IMR-90 (cell line): ENCODE data around the gene SLC1A7. TPM values are rescaled to one million over a fixed set of nuclear protein-coding genes. Genes with fewer than 3 reads are reported as not detected.

ENCODE experiments used
- ATAC-seq: fragments of 200-7000 bp; cut with Tn5 transposase; 2 replicates; pipeline ENCODE4 v1.9.1; 2020; ENCODE audit warnings: low read depth, mild to moderate bottlenecking, moderate library complexity
- BruUV-seq: library from RNA; stranded (reverse); fragments of 400-500 nt; replicated peaks from 2 replicates; lab custom pipeline; 2021; lab: Mats Ljungman, UMichigan
- CTCF ChIA-PET: fragments of 300-600 bp; formaldehyde crosslinking; extraction: SDS; loops from one replicate; lab custom pipeline; 2021; ENCODE audit warnings: antibody characterized with exemption; lab: Yijun Ruan, JAX
- POLR2A ChIA-PET: fragments of 300-600 bp; sonication (Branson Sonifier 250); formaldehyde crosslinking; loops from one replicate; lab custom pipeline; 2022; ENCODE audit warnings: antibody characterized with exemption; ENCODE audit not compliant: unreplicated experiment; lab: Charles Lee
- DNase-seq: peaks from one replicate; pipeline ENCODE4 v3.0.0; 2013
- H2AFZ ChIP-seq: replicated peaks from 2 replicates; pipeline ENCODE3; 2013; ENCODE audit warnings: low read length, mild to moderate bottlenecking; ENCODE audit not compliant: poor library complexity
- H2AK5ac ChIP-seq: 2 replicates; pipeline ENCODE4 v1.6.1; 2013; ENCODE audit warnings: low read depth, low read length, inconsistent platforms
- H2AK9ac ChIP-seq: replicated peaks from 2 replicates; pipeline ENCODE3; 2013; ENCODE audit warnings: mild to moderate bottlenecking, low read depth, low read length, moderate library complexity; ENCODE audit not compliant: poor library complexity
- H2BK120ac ChIP-seq: 2 replicates; pipeline ENCODE4 v1.6.1; 2013; ENCODE audit warnings: low read depth, low read length, inconsistent platforms
- H2BK15ac ChIP-seq: 3 replicates; pipeline ENCODE4 v1.6.1; 2013; ENCODE audit warnings: low read depth, low read length, inconsistent platforms
- H2BK20ac ChIP-seq: 2 replicates; pipeline ENCODE4 v1.6.1; 2013; ENCODE audit warnings: low read depth, mild to moderate bottlenecking, inconsistent platforms, low read length, moderate library complexity
- H2BK5ac ChIP-seq: 2 replicates; pipeline ENCODE4 v1.6.1; 2013; ENCODE audit warnings: mild to moderate bottlenecking, low read depth, low read length, inconsistent platforms; ENCODE audit not compliant: poor library complexity, severe bottlenecking
- H3K14ac ChIP-seq: replicated peaks from 2 replicates; pipeline ENCODE4 v1.6.1; 2013; ENCODE audit warnings: low read depth, low read length, inconsistent platforms
- H3K18ac ChIP-seq: 2 replicates; pipeline ENCODE4 v1.6.1; 2013; ENCODE audit warnings: low read depth, low read length, control low read depth
- H3K23ac ChIP-seq: 2 replicates; pipeline ENCODE4 v1.6.1; 2013; ENCODE audit warnings: low read depth, low read length, inconsistent platforms
- H3K27ac ChIP-seq: 2 replicates; pipeline ENCODE4 v1.5.1; 2013; ENCODE audit warnings: mild to moderate bottlenecking, control low read depth, low read length; ENCODE audit not compliant: insufficient read depth
- H3K27me3 ChIP-seq: 2 replicates; pipeline ENCODE4 v1.6.1; 2013; ENCODE audit warnings: low read length; ENCODE audit not compliant: control insufficient read depth, insufficient read depth
- H3K36me3 ChIP-seq: 2 replicates; pipeline ENCODE4 v1.6.1; 2013; ENCODE audit warnings: low read length, mixed read lengths; ENCODE audit not compliant: control insufficient read depth, insufficient read depth
- H3K4ac ChIP-seq: 2 replicates; pipeline ENCODE4 v1.6.1; 2013; ENCODE audit warnings: low read depth, low read length, inconsistent platforms
- H3K4me1 ChIP-seq: 2 replicates; pipeline ENCODE4 v1.6.1; 2013; ENCODE audit warnings: low read length, mixed read lengths; ENCODE audit not compliant: control insufficient read depth, insufficient read depth
- H3K4me2 ChIP-seq: 2 replicates; pipeline ENCODE4 v1.6.1; 2013; ENCODE audit warnings: low read depth, mild to moderate bottlenecking, control low read depth, low read length, moderate library complexity
- H3K4me3 ChIP-seq: 2 replicates; pipeline ENCODE4 v1.5.1; 2013; ENCODE audit warnings: low read depth, mild to moderate bottlenecking, control low read depth, low read length, moderate library complexity; ENCODE audit not compliant: insufficient read depth
- H3K56ac ChIP-seq: 2 replicates; pipeline ENCODE4 v1.6.1; 2013; ENCODE audit warnings: low read length, inconsistent platforms; ENCODE audit not compliant: insufficient read depth; ENCODE audit errors: extremely low read depth
- H3K79me1 ChIP-seq, 2 experiments: 2 replicates each; pipeline ENCODE4 v1.6.1; 2013; ENCODE audit warnings: low read length in 2 of 2, inconsistent platforms in 1 of 2, low read depth in 1 of 2
- H3K9ac ChIP-seq: 2 replicates; pipeline ENCODE4 v1.6.1; 2013; ENCODE audit warnings: low read depth, low read length, control low read depth
- H3K9me1 ChIP-seq: 2 replicates; pipeline ENCODE4 v1.6.1; 2013; ENCODE audit warnings: low read length, inconsistent platforms; ENCODE audit not compliant: insufficient read depth
- H3K9me3 ChIP-seq: 2 replicates; pipeline ENCODE4 v1.6.1; 2013; ENCODE audit warnings: low read length; ENCODE audit not compliant: control insufficient read depth, insufficient read depth
- H4K20me1 ChIP-seq: 2 replicates; pipeline ENCODE4 v1.6.1; 2013; ENCODE audit warnings: low read length, inconsistent platforms; ENCODE audit not compliant: insufficient read depth
- H4K5ac ChIP-seq: 2 replicates; pipeline ENCODE4 v1.6.1; 2013; ENCODE audit warnings: mild to moderate bottlenecking, low read depth, low read length, control low read depth
- H4K8ac ChIP-seq, 2 experiments: 2 replicates each; pipeline ENCODE4 v1.6.1; 2013; ENCODE audit warnings: low read depth in 2 of 2, low read length in 2 of 2, control low read depth in 1 of 2, inconsistent platforms in 1 of 2
- H4K91ac ChIP-seq: 2 replicates; pipeline ENCODE4 v1.6.1; 2013; ENCODE audit warnings: low read depth, low read length, inconsistent platforms; ENCODE audit not compliant: insufficient read depth
- BHLHE40 ChIP-seq: fragments of 150-350 bp; IDR thresholded peaks from 2 replicates; pipeline ENCODE4 v1.6.1; 2016; ENCODE audit warnings: mild to moderate bottlenecking, low read depth, low read length
- ELK1 ChIP-seq: fragments of 150-350 bp; IDR thresholded peaks from 2 replicates; pipeline ENCODE4 v1.6.1; 2016; ENCODE audit warnings: low read depth, mild to moderate bottlenecking, low read length, moderate library complexity, borderline replicate concordance
- MAFK ChIP-seq: IDR thresholded peaks from 2 replicates; pipeline ENCODE4 v1.6.1; 2012; ENCODE audit warnings: low read depth, low read length, improper control_type of control experiment
- MAZ ChIP-seq: IDR thresholded peaks from 2 replicates; pipeline ENCODE4 v1.6.1; 2012; ENCODE audit warnings: low read depth, mild to moderate bottlenecking, low read length, improper control_type of control experiment, moderate library complexity, borderline replicate concordance
- MXI1 ChIP-seq: IDR thresholded peaks from 2 replicates; pipeline ENCODE4 v1.6.1; 2012; ENCODE audit warnings: low read depth, mild to moderate bottlenecking, low read length, moderate library complexity, borderline replicate concordance
- NFE2L2 ChIP-seq: fragments of 150-350 bp; IDR thresholded peaks from 2 replicates; pipeline ENCODE4 v1.6.1; 2016; ENCODE audit warnings: low read depth, mild to moderate bottlenecking, low read length
- POLR2A ChIP-seq: IDR thresholded peaks from 2 replicates; pipeline ENCODE4 v1.6.1; 2012; ENCODE audit warnings: mild to moderate bottlenecking, low read depth, low read length
- RCOR1 ChIP-seq: IDR thresholded peaks from 2 replicates; pipeline ENCODE4 v1.6.1; 2012; ENCODE audit warnings: mild to moderate bottlenecking, low read length, improper control_type of control experiment; ENCODE audit not compliant: insufficient replicate concordance
- SMC3 ChIP-seq: fragments of 150-350 bp; IDR thresholded peaks from 2 replicates; pipeline ENCODE4 v1.6.1; 2016; ENCODE audit warnings: low read depth, mild to moderate bottlenecking, antibody characterized with exemption, low read length, moderate library complexity
- USF2 ChIP-seq: fragments of 150-350 bp; IDR thresholded peaks from 2 replicates; pipeline ENCODE4 v1.6.1; 2017; ENCODE audit warnings: mild to moderate bottlenecking, antibody characterized with exemption, low read length, low read depth
- WGBS, 2 experiments: methylation state at CpG; one replicate each; pipeline versions ENCODE4 v1.1.5 to v1.1.7; 2013; ENCODE audit warnings: missing lambda C conversion rate in 2 of 2; ENCODE audit not compliant: insufficient read length in 1 of 2; ENCODE audit errors: extremely low coverage in 2 of 2; 5-methylcytosine and 5-hydroxymethylcytosine counted together
- dilution Hi-C: fragments of 300-500 bp; cut with HindIII; formaldehyde crosslinking; loops from one replicate; pipeline ENCODE4 v1.14.3; 2018; ENCODE audit warnings: low sequenced_read_pairs; ENCODE audit not compliant: unreplicated experiment
- in situ Hi-C: fragments of 300-500 bp; cut with MboI; formaldehyde crosslinking; loops from 3 replicates; pipeline ENCODE4 v1.14.3; 2019; ENCODE audit warnings: low sequenced_read_pairs, inconsistent platforms, mixed read lengths
- intact Hi-C: fragments of 100-400 bp; cut with micrococcal nuclease; formaldehyde crosslinking; loops from 2 replicates; pipeline ENCODE4 v1.10.0; 2022
- polyA plus RNA-seq, 3 experiments: library from polyadenylated mRNA; depleted of rRNA; stranded (reverse); fragments of >200 nt; gene quantifications; 2 replicates each; pipeline ENCODE4 v1.2.3, GENCODE V29; 2012; ENCODE audit warnings: low replicate concordance in 1 of 3
- total RNA-seq: library from RNA; depleted of rRNA; stranded (reverse); fragments of >200 nt; gene quantifications from 2 replicates; pipeline ENCODE4 v1.2.3, GENCODE V29; 2012

SLC1A7 gene
- total and polyA plus RNA-seq, 2 of the 4 experiments (the other 2 are of a cell fraction), result 0.05 TPM; not detected in 1

GRCh38 chr1:53174971-53175913, 32.8 kb upstream of the SLC1A7 start:
- ATAC-seq, result no peak
- Histone ChIP-seq H3K27me3 (no peaks in the 10 kb centered on the region), H3K14ac (peak overlapping the region; percentile 64), H2AK9ac (no peak overlapping the region), H3K36me3 (no peaks in the 10 kb centered on the region), H4K91ac (peak overlapping the region; percentile 80), H3K4ac (peak overlapping the region; percentile 73), H4K20me1 (no peaks in the 10 kb centered on the region), H4K5ac (peak overlapping the region; percentile 50), H2BK120ac (peak overlapping the region; percentile 81), H3K9me1 (peaks cover 32% of the 10 kb centered on the region), H3K9ac (no peak overlapping the region), H2BK15ac (peak overlapping the region; percentile 37; the same call in 1 of the 3 replicates), H2AK5ac (peak overlapping the region; percentile 85), H3K4me3 (no peak overlapping the region), H2AFZ (peak overlapping the region; percentile 57), H3K56ac (peak overlapping the region; percentile 9; the same call in 1 of the 2 replicates), H2BK20ac (peak overlapping the region; percentile 83), H4K8ac (peak overlapping the region; percentile 61 to 86; a peak in 3 of 4 replicates), H3K9me3 (no peaks in the 10 kb centered on the region), H3K4me1 (peaks cover 32% of the 10 kb centered on the region), H2BK5ac (peak overlapping the region; percentile 75), H3K27ac (peak overlapping the region; percentile 13; the same call in 1 of the 2 replicates), H3K4me2 (no peak overlapping the region), H3K79me1 (no peaks in the 10 kb centered on the region), H3K18ac (peak overlapping the region; percentile 50), H3K23ac (peak overlapping the region; percentile 56; the same call in 1 of the 2 replicates)
- CTCF ChIA-PET, result interaction anchor here (1.1 kb wide), 1 partner anchor 11 kb away, joined by 3 read pairs; no protein-coding TSS in a partner anchor
- dilution Hi-C loops, result no loop called here
- no TSS peak for BruUV-seq
- POLR2A ChIA-PET, result no interaction called here
- intact Hi-C loops, result no loop called here
- in situ Hi-C loops, result no loop called here
- no peak for TF ChIP-seq ELK1
- no peak for TF ChIP-seq RCOR1
- TF ChIP-seq POLR2A, result no peak
- TF ChIP-seq BHLHE40, result no peak
- no peak for TF ChIP-seq NFE2L2
- no peak for TF ChIP-seq USF2
- no peak for TF ChIP-seq MAFK
- no peak for TF ChIP-seq MAZ
- no peak for TF ChIP-seq MXI1
- TF ChIP-seq SMC3, result no peak
- peak; percentile 82 for DNase-seq
- WGBS, 2 experiments, result 65% methylated on average over 3 of the region's 10 CpGs; no CpG with 5 or more reads in 1 of the 2 experiments
